Panc1 (cell line): Measurements from ENCODE around the gene PDE10A. TPM values are rescaled to one million over a fixed set of nuclear protein-coding genes. Genes with fewer than 3 reads are reported as not detected.

Source experiments
- ATAC-seq: fragments of 200-7000 bp; cut with Tn5 transposase; 2 replicates; pipeline ENCODE4 v1.9.1; 2020; ENCODE audit warnings: mild to moderate bottlenecking, moderate library complexity
- BruUV-seq: library from RNA; stranded (reverse); fragments of 400-500 nt; replicated peaks from 2 replicates; lab custom pipeline; 2021; lab: Mats Ljungman, UMichigan
- CTCF ChIA-PET: fragments of 300-600 bp; sonication (Branson Sonifier 250); formaldehyde crosslinking; loops from one replicate; lab custom pipeline; 2022; ENCODE audit warnings: antibody characterized with exemption; lab: Charles Lee
- POLR2A ChIA-PET: fragments of 300-600 bp; sonication (Branson Sonifier 250); formaldehyde crosslinking; loops from one replicate; lab custom pipeline; 2022; ENCODE audit warnings: antibody characterized with exemption; lab: Charles Lee
- DNase-seq: peaks from one replicate; pipeline ENCODE4 v3.0.0-alpha.2; 2010; ENCODE audit warnings: low read depth, low spot score
- H3K27ac ChIP-seq: 2 replicates; pipeline ENCODE4 v1.5.1; 2011; ENCODE audit warnings: mild to moderate bottlenecking, low read length, inconsistent platforms
- H3K27me3 ChIP-seq: fragments of 200-500 bp; sonication (Bioruptor generic); 2 replicates; pipeline ENCODE4 v1.6.0; 2014; ENCODE audit warnings: low read length, inconsistent platforms; ENCODE audit not compliant: control insufficient read depth, insufficient read depth
- H3K36me3 ChIP-seq: fragments of 200-500 bp; sonication (Bioruptor generic); 2 replicates; pipeline ENCODE4 v1.5.1; 2014; ENCODE audit warnings: inconsistent platforms, mild to moderate bottlenecking, low read length, moderate library complexity; ENCODE audit not compliant: control insufficient read depth, insufficient read depth
- H3K4me1 ChIP-seq: 2 replicates; pipeline ENCODE4 v1.5.1; 2011; ENCODE audit warnings: inconsistent platforms, mild to moderate bottlenecking, low read length, moderate library complexity; ENCODE audit not compliant: control insufficient read depth, insufficient read depth
- H3K4me3 ChIP-seq, 2 experiments: 2 replicates each; pipeline ENCODE4 v1.5.1; 2011 to 2012; ENCODE audit warnings: low read depth in 2 of 2, low read length in 2 of 2, mild to moderate bottlenecking in 2 of 2, inconsistent platforms in 1 of 2, moderate library complexity in 1 of 2
- H3K9me3 ChIP-seq: fragments of 200-500 bp; sonication (Bioruptor generic); 2 replicates; pipeline ENCODE4 v1.5.1; 2014; ENCODE audit warnings: low read depth, mild to moderate bottlenecking, inconsistent platforms, low read length, moderate library complexity; ENCODE audit not compliant: control insufficient read depth, insufficient read depth
- POLR2AphosphoS5 ChIP-seq: IDR thresholded peaks from 2 replicates; pipeline ENCODE4 v1.6.1; 2012; ENCODE audit warnings: mild to moderate bottlenecking, low read depth, low read length, moderate library complexity
- SIN3A ChIP-seq: IDR thresholded peaks from 2 replicates; pipeline ENCODE4 v1.6.1; 2012; ENCODE audit warnings: low read depth, mild to moderate bottlenecking, low read length, moderate library complexity, borderline replicate concordance; ENCODE audit not compliant: insufficient read depth
- TCF7L2 ChIP-seq: IDR thresholded peaks from 2 replicates; pipeline ENCODE4 v1.6.1; 2011; ENCODE audit warnings: mild to moderate bottlenecking, low read depth, low read length, inconsistent platforms
- in situ Hi-C: cut with HindIII; loops from 2 replicates; pipeline ENCODE4 v1.10.0; 2016; ENCODE audit warnings: low sequenced_read_pairs, low pct_unique_long_range_greater_than_20kb
- intact Hi-C: fragments of 100-400 bp; cut with micrococcal nuclease; formaldehyde crosslinking; loops from one replicate; pipeline ENCODE4 v1.10.0; 2022; ENCODE audit not compliant: unreplicated experiment
- total RNA-seq: library from RNA; stranded (reverse); gene quantifications from one replicate; pipeline ENCODE4 v1.2.1, GENCODE V29; 2021; ENCODE audit not compliant: unreplicated experiment
- TF ChIP-seq, protein P1 (sequence below): fragments of 450-650 bp; IDR thresholded peaks from 2 replicates; pipeline ENCODE4 v1.5.1; 2017; ENCODE audit warnings: mild to moderate bottlenecking
- TF ChIP-seq, protein P2 (sequence below), 2 experiments: IDR thresholded peaks; 2 replicates each; pipeline ENCODE4 v1.6.1; 2011 to 2012; ENCODE audit warnings: low read depth in 2 of 2, control low read depth in 1 of 2, low read length in 1 of 2, mild to moderate bottlenecking in 1 of 2, moderate library complexity in 1 of 2; ENCODE audit not compliant: insufficient read depth in 1 of 2

Gene PDE10A
- total RNA-seq, 1 experiment from 2014 or later, result 27.8 TPM

DNA sequence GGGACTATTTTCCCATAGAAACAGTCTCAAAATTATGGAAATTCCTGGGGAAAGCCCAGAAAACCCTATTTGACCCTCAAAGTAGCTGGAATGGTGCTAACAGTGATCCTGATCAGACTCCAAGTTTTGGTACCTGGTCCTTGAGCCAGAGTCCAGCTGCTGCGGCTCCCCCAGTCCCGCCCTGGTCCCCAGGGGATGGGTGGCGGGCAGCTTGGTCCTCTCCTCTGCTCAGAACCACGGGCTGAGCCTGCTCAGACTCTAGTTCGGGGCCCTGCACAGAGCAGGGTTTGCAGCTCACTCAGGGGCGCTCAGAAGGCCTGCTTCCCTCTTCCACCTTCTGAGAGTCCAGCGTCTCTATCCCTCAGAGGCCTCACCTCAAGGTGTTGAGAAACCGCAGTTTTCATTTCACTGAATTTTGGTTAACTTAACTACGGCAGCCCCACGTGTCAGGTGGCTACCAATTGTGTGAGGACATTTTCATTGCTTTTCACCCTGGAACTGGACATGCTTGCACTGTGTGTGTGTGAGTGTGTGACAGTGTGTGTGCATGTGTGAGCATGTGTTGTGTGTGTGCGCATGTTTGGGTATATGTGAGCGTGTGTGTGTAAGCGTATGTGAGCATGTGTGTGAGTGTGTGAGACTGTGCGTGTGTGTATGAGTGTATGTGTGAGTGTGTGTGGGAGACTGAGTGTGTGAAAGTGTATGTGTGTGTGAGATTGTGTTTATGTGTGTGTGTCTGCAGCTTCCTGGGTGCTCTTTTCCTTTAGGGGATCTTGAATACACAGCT is 44.2 kb upstream of the PDE10A start:
- ATAC-seq (peak; percentile 46; the same call in 1 of the 2 replicates), DNase-seq (no peak)
- no peaks in the 10 kb centered on the region for H3K27me3 ChIP-seq
- POLR2A ChIA-PET, result interaction anchor here (0.6 kb wide), 1 partner anchor 437 kb away, joined by 3 read pairs; no protein-coding TSS in a partner anchor
- TF ChIP-seq POLR2AphosphoS5 (no peak), TCF7L2 (no peak), SIN3A (no peak)
- TF ChIP-seq, protein P1, sequence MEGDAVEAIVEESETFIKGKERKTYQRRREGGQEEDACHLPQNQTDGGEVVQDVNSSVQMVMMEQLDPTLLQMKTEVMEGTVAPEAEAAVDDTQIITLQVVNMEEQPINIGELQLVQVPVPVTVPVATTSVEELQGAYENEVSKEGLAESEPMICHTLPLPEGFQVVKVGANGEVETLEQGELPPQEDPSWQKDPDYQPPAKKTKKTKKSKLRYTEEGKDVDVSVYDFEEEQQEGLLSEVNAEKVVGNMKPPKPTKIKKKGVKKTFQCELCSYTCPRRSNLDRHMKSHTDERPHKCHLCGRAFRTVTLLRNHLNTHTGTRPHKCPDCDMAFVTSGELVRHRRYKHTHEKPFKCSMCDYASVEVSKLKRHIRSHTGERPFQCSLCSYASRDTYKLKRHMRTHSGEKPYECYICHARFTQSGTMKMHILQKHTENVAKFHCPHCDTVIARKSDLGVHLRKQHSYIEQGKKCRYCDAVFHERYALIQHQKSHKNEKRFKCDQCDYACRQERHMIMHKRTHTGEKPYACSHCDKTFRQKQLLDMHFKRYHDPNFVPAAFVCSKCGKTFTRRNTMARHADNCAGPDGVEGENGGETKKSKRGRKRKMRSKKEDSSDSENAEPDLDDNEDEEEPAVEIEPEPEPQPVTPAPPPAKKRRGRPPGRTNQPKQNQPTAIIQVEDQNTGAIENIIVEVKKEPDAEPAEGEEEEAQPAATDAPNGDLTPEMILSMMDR, result no peak
- TF ChIP-seq, protein P2, sequence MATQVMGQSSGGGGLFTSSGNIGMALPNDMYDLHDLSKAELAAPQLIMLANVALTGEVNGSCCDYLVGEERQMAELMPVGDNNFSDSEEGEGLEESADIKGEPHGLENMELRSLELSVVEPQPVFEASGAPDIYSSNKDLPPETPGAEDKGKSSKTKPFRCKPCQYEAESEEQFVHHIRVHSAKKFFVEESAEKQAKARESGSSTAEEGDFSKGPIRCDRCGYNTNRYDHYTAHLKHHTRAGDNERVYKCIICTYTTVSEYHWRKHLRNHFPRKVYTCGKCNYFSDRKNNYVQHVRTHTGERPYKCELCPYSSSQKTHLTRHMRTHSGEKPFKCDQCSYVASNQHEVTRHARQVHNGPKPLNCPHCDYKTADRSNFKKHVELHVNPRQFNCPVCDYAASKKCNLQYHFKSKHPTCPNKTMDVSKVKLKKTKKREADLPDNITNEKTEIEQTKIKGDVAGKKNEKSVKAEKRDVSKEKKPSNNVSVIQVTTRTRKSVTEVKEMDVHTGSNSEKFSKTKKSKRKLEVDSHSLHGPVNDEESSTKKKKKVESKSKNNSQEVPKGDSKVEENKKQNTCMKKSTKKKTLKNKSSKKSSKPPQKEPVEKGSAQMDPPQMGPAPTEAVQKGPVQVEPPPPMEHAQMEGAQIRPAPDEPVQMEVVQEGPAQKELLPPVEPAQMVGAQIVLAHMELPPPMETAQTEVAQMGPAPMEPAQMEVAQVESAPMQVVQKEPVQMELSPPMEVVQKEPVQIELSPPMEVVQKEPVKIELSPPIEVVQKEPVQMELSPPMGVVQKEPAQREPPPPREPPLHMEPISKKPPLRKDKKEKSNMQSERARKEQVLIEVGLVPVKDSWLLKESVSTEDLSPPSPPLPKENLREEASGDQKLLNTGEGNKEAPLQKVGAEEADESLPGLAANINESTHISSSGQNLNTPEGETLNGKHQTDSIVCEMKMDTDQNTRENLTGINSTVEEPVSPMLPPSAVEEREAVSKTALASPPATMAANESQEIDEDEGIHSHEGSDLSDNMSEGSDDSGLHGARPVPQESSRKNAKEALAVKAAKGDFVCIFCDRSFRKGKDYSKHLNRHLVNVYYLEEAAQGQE (IDR thresholded peaks at IDR 0.05; ENCODE audit: insufficient read depth in 1 of 2, low read depth in 2 of 2, low read length in 1 of 2), result no peak
- in situ Hi-C loops (no loop called here), intact Hi-C loops (no loop called here)
- H3K4me1 ChIP-seq, result no peaks in the 10 kb centered on the region
- no peaks in the 10 kb centered on the region for H3K36me3 ChIP-seq
- CTCF ChIA-PET, result no interaction called here
- BruUV-seq, result no TSS peak
- no peaks in the 10 kb centered on the region for H3K9me3 ChIP-seq
- H3K4me3 ChIP-seq, result no peak overlapping the region
- no peak overlapping the region for H3K27ac ChIP-seq

DNA sequence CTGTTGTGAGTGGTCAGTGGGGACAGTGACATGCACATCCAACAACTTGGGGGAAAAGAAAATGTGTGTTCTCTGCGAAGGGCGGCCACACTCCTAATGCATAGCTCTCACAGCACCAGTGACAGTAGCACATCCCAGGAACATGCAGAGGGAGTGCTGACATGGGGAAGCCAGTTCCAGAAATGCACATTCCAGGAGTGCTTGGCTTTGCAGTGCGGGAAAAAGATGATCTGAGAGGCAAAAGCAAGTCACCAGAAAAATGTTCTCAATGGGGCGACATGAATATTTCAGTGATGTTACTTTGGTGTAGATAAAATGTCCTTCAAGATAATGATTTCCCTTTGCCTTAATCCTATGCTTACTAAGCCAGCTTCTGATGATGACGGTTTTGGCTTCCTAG is 42.9 kb upstream of the PDE10A start:
- no peak overlapping the region for H3K4me3 ChIP-seq
- no peaks in the 10 kb centered on the region for H3K4me1 ChIP-seq
- no peaks in the 10 kb centered on the region for H3K9me3 ChIP-seq
- BruUV-seq, result no TSS peak
- in situ Hi-C loops, result no loop called here
- no peak overlapping the region for H3K27ac ChIP-seq
- H3K36me3 ChIP-seq, result no peaks in the 10 kb centered on the region
- TF ChIP-seq, protein P2 (IDR thresholded peaks at IDR 0.05; ENCODE audit: insufficient read depth in 1 of 2, low read depth in 2 of 2, low read length in 1 of 2), result no peak
- TF ChIP-seq SIN3A (no peak), TCF7L2 (no peak), POLR2AphosphoS5 (no peak)
- TF ChIP-seq, protein P1, result no peak
- POLR2A ChIA-PET, result no interaction called here
- no peaks in the 10 kb centered on the region for H3K27me3 ChIP-seq
- CTCF ChIA-PET, result no interaction called here
- no peak for DNase-seq
- no peak for ATAC-seq
- intact Hi-C loops, result no loop called here
